OCI-LY1 (cell line): ENCODE data around the gene C14orf180.

ENCODE experiments used
- H2AFZ ChIP-seq: fragments of 200-600 bp; sonication (generic), shearing (Covaris generic); 2 replicates; pipeline ENCODE4 v1.6.0; 2014; ENCODE audit warnings: antibody characterized with exemption, mild to moderate bottlenecking, low read length
- H3F3A ChIP-seq: fragments of 200-600 bp; sonication (generic), shearing (Covaris generic); 2 replicates; pipeline ENCODE4 v1.6.0; 2014; ENCODE audit warnings: mild to moderate bottlenecking, antibody characterized with exemption, low read length, moderate library complexity; ENCODE audit not compliant: insufficient read depth
- H3K27ac ChIP-seq: fragments of 200-600 bp; sonication (generic); 2 replicates; pipeline ENCODE4 v1.5.1; 2014; ENCODE audit warnings: low read length, mixed run types, mild to moderate bottlenecking, low read depth; ENCODE audit not compliant: poor library complexity, severe bottlenecking
- H3K27me3 ChIP-seq: fragments of 200-600 bp; sonication (generic); 2 replicates; pipeline ENCODE4 v1.6.0; 2014; ENCODE audit warnings: antibody characterized with exemption, mild to moderate bottlenecking, low read length, moderate library complexity; ENCODE audit not compliant: insufficient read depth
- H3K36me3 ChIP-seq: fragments of 200-600 bp; sonication (generic); 2 replicates; pipeline ENCODE4 v1.6.1; 2014; ENCODE audit warnings: mild to moderate bottlenecking, antibody characterized with exemption, low read length, moderate library complexity, mixed read lengths; ENCODE audit not compliant: insufficient read depth
- H3K4me1 ChIP-seq: fragments of 200-600 bp; sonication (generic); 2 replicates; pipeline ENCODE4 v1.5.1; 2014; ENCODE audit warnings: mild to moderate bottlenecking, low read length, moderate library complexity; ENCODE audit not compliant: insufficient read depth, severe bottlenecking
- H3K4me2 ChIP-seq: fragments of 200-600 bp; sonication (generic), shearing (Covaris generic); 2 replicates; pipeline ENCODE4 v1.6.1; 2014; ENCODE audit warnings: low read length
- H3K4me3 ChIP-seq: fragments of 200-600 bp; sonication (generic); 2 replicates; pipeline ENCODE4 v1.5.1; 2014; ENCODE audit warnings: low read length, low read depth, mild to moderate bottlenecking, mixed read lengths; ENCODE audit not compliant: poor library complexity, severe bottlenecking
- H3K79me2 ChIP-seq: fragments of 200-600 bp; shearing (Covaris generic); 2 replicates; pipeline ENCODE4 v1.6.1; 2016; ENCODE audit warnings: mixed run types, low read length, mixed read lengths; ENCODE audit not compliant: insufficient read depth
- H3K9ac ChIP-seq: fragments of 200-600 bp; sonication (generic), shearing (Covaris generic); 2 replicates; pipeline ENCODE4 v1.6.1; 2014; ENCODE audit warnings: mild to moderate bottlenecking, low read length, mixed read lengths
- H3K9me2 ChIP-seq: fragments of 200-600 bp; sonication (generic), shearing (Covaris generic); 2 replicates; pipeline ENCODE4 v1.6.1; 2014; ENCODE audit warnings: low read depth, mild to moderate bottlenecking, low read length, mixed read lengths
- H3K9me3 ChIP-seq: fragments of 200-600 bp; shearing (Covaris generic); 2 replicates; pipeline ENCODE4 v1.6.1; 2014; ENCODE audit warnings: low read length, mixed read lengths
- H4K20me1 ChIP-seq: fragments of 200-600 bp; sonication (generic), shearing (Covaris generic); 2 replicates; pipeline ENCODE4 v1.6.0; 2016; ENCODE audit warnings: mild to moderate bottlenecking, low read length; ENCODE audit not compliant: insufficient read depth
- EZH2 ChIP-seq: fragments of 200-600 bp; sonication (generic), shearing (Covaris generic); IDR thresholded peaks from 2 replicates; pipeline ENCODE4 v1.8.0; 2017; ENCODE audit warnings: borderline replicate concordance, mixed run types, mild to moderate bottlenecking, antibody characterized with exemption, low read length, moderate library complexity, mixed read lengths
- TF ChIP-seq, protein P1 (sequence below): fragments of 200-600 bp; sonication (generic), shearing (Covaris generic); IDR thresholded peaks from 2 replicates; pipeline ENCODE4 v1.5.1; 2017; ENCODE audit warnings: mild to moderate bottlenecking, antibody characterized with exemption, low read length, moderate library complexity, mixed read lengths

The C14orf180 gene

DNA sequence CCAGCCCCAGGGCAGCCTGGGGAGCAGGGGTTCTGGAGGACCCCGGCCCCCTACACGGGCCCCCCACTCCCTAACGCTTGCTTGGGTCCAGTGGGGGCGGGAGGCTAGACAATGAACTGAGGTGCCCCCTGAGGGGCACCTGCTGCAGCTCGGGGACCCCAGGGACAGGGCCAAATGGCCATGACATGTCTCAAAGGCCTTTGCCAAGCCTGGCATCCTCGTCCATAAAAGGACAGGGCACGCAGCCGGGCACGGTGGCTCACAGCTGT lies 11.7 kb upstream of the C14orf180 start:
- no peaks in the 10 kb centered on the region for H3K79me2 ChIP-seq
- H3K9me3 ChIP-seq = no peaks in the 10 kb centered on the region
- H3K27ac ChIP-seq = no peak overlapping the region
- H3K4me3 ChIP-seq = no peak overlapping the region
- no peaks in the 10 kb centered on the region for H4K20me1 ChIP-seq
- no peak overlapping the region for H3K9ac ChIP-seq
- H3K36me3 ChIP-seq = no peaks in the 10 kb centered on the region
- TF ChIP-seq, protein P1, sequence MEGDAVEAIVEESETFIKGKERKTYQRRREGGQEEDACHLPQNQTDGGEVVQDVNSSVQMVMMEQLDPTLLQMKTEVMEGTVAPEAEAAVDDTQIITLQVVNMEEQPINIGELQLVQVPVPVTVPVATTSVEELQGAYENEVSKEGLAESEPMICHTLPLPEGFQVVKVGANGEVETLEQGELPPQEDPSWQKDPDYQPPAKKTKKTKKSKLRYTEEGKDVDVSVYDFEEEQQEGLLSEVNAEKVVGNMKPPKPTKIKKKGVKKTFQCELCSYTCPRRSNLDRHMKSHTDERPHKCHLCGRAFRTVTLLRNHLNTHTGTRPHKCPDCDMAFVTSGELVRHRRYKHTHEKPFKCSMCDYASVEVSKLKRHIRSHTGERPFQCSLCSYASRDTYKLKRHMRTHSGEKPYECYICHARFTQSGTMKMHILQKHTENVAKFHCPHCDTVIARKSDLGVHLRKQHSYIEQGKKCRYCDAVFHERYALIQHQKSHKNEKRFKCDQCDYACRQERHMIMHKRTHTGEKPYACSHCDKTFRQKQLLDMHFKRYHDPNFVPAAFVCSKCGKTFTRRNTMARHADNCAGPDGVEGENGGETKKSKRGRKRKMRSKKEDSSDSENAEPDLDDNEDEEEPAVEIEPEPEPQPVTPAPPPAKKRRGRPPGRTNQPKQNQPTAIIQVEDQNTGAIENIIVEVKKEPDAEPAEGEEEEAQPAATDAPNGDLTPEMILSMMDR = no peak
- TF ChIP-seq EZH2 = no peak
- H3K27me3 ChIP-seq = peaks cover 22% of the 10 kb centered on the region
- no peaks in the 10 kb centered on the region for H3K4me1 ChIP-seq
- no peak overlapping the region for H2AFZ ChIP-seq
- H3K9me2 ChIP-seq = no peaks in the 10 kb centered on the region
- H3K4me2 ChIP-seq = no peak overlapping the region
- no peaks in the 10 kb centered on the region for H3F3A ChIP-seq

DNA sequence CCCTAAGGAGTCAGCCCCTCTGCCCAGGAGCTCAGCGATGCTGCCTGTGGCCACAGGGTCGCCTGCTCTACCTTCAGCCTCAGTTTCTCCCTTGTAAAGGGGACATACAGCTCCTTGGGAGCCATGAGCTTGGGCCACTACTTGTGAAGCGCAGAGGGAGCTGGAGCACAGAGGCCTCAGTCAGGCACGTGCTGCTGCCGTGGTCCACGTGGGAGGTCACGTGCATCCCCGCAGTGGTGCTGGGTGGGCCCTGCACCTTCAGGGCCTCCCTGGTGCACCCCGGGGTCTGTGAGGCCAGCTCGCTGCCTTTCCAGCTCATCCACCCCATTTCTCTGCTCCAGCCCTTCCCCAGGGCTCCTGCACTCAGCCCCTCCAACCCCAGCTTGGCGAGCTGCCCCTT lies 10.9 kb upstream of the C14orf180 start:
- no peak overlapping the region for H3K27ac ChIP-seq
- no peaks in the 10 kb centered on the region for H3K9me3 ChIP-seq
- H3K9ac ChIP-seq = no peak overlapping the region
- no peak overlapping the region for H2AFZ ChIP-seq
- no peaks in the 10 kb centered on the region for H3K36me3 ChIP-seq
- no peaks in the 10 kb centered on the region for H3F3A ChIP-seq
- H3K79me2 ChIP-seq = no peaks in the 10 kb centered on the region
- H3K4me2 ChIP-seq = no peak overlapping the region
- TF ChIP-seq, protein P1 = no peak
- TF ChIP-seq EZH2 = no peak
- H4K20me1 ChIP-seq = no peaks in the 10 kb centered on the region
- H3K9me2 ChIP-seq = no peaks in the 10 kb centered on the region
- no peak overlapping the region for H3K4me3 ChIP-seq
- no peaks in the 10 kb centered on the region for H3K4me1 ChIP-seq
- H3K27me3 ChIP-seq = peaks cover 24% of the 10 kb centered on the region

DNA sequence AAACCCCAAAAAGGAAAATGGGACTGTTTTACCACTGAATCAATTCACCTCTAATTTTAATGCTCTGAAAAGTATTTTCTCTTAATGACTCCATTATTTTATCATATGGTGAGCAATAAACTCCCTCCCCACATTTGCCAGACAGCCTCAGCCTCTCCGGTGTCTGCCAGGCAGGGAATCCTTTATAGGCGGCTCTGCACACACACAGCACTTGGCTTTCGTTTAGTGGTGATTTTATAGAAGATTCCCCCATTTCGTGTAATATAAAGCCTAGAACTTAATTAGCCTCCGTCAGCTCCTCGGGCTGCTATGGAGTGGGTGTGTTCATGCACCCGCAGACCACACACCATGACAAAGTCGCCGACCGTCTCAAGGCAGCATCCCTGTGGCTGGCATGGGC lies 10.1 kb upstream of the C14orf180 start:
- no peak overlapping the region for H3K9ac ChIP-seq
- no peaks in the 10 kb centered on the region for H3K36me3 ChIP-seq
- no peaks in the 10 kb centered on the region for H3F3A ChIP-seq
- no peaks in the 10 kb centered on the region for H3K79me2 ChIP-seq
- no peak overlapping the region for H3K4me2 ChIP-seq
- TF ChIP-seq, protein P1 = no peak
- no peak for TF ChIP-seq EZH2
- no peaks in the 10 kb centered on the region for H3K9me2 ChIP-seq
- H3K27ac ChIP-seq = no peak overlapping the region
- no peaks in the 10 kb centered on the region for H3K4me1 ChIP-seq
- H3K27me3 ChIP-seq = peaks cover 24% of the 10 kb centered on the region
- no peak overlapping the region for H3K4me3 ChIP-seq
- no peaks in the 10 kb centered on the region for H3K9me3 ChIP-seq
- no peaks in the 10 kb centered on the region for H4K20me1 ChIP-seq
- H2AFZ ChIP-seq = no peak overlapping the region
